ENCODE measurements around the gene ASIC2. TPM values are rescaled to one million over a fixed set of nuclear protein-coding genes. Genes with fewer than 3 reads are reported as not detected.

Gene ASIC2
- total RNA-seq, 1 experiment from 2014 or later, result not detected

GRCh38 chr17:33072421-33073161 lies 220.5 kb downstream of the ASIC2 start:
- DNase-seq (ENCODE audit: unreplicated experiment), result no peak
- H3K9me3 Mint-ChIP-seq (ENCODE audit: unreplicated experiment), result peaks cover 9% of the 10 kb centered on the region
- no TSS peak for BruUV-seq (replicated peaks)
- H3K36me3 Mint-ChIP-seq (ENCODE audit: insufficient read depth, unreplicated experiment), result no peaks in the 10 kb centered on the region
- ChIA-PET POLR2A (no interaction called here), CTCF (interaction anchor here (0.5 kb wide), 1 partner anchor 115 kb away, joined by 3 read pairs; no protein-coding TSS in a partner anchor)
- no peaks in the 10 kb centered on the region for H3K4me1 Mint-ChIP-seq (ENCODE audit: insufficient read depth, unreplicated experiment)
- TF ChIP-seq CTCF (IDR thresholded peaks at IDR 0.05; ENCODE audit: unreplicated experiment), result no peak
- H3K27ac Mint-ChIP-seq (ENCODE audit: low read depth, unreplicated experiment), result no peak overlapping the region
- peaks cover 11% of the 10 kb centered on the region for H3K27me3 Mint-ChIP-seq (ENCODE audit: insufficient read depth, unreplicated experiment)
- intact Hi-C loops (cut with micrococcal nuclease), result no loop called here
- H3K4me3 Mint-ChIP-seq (ENCODE audit: unreplicated experiment), result no peak overlapping the region

GRCh38 chr17:33071656-33072055 lies 221.4 kb downstream of the ASIC2 start:
- Mint-ChIP-seq H3K4me1 (ENCODE audit: insufficient read depth, unreplicated experiment) (no peaks in the 10 kb centered on the region), H3K27me3 (ENCODE audit: insufficient read depth, unreplicated experiment) (peaks cover 20% of the 10 kb centered on the region), H3K9me3 (ENCODE audit: unreplicated experiment) (peaks cover 18% of the 10 kb centered on the region), H3K36me3 (ENCODE audit: insufficient read depth, unreplicated experiment) (no peaks in the 10 kb centered on the region), H3K27ac (ENCODE audit: low read depth, unreplicated experiment) (no peak overlapping the region), H3K4me3 (ENCODE audit: unreplicated experiment) (no peak overlapping the region)
- DNase-seq (ENCODE audit: unreplicated experiment), result no peak
- no peak for TF ChIP-seq CTCF (IDR thresholded peaks at IDR 0.05; ENCODE audit: unreplicated experiment)
- BruUV-seq (replicated peaks), result no TSS peak
- intact Hi-C loops (cut with micrococcal nuclease), result no loop called here
- CTCF ChIA-PET, result no interaction called here
- POLR2A ChIA-PET, result interaction anchor here (0.6 kb wide), 1 partner anchor 36 kb away, joined by 4 read pairs; no protein-coding TSS in a partner anchor

GRCh38 chr17:33057564-33057963 lies 235.5 kb downstream of the ASIC2 start:
- ChIA-PET CTCF (interaction anchor here (0.6 kb wide), 1 partner anchor 9 kb away, joined by 3 read pairs; no protein-coding TSS in a partner anchor), POLR2A (no interaction called here)
- no peak for DNase-seq (ENCODE audit: unreplicated experiment)
- intact Hi-C loops (cut with micrococcal nuclease), result no loop called here
- no TSS peak for BruUV-seq (replicated peaks)
- Mint-ChIP-seq H3K27ac (ENCODE audit: low read depth, unreplicated experiment) (no peak overlapping the region), H3K36me3 (ENCODE audit: insufficient read depth, unreplicated experiment) (no peaks in the 10 kb centered on the region), H3K27me3 (ENCODE audit: insufficient read depth, unreplicated experiment) (peaks cover 11% of the 10 kb centered on the region), H3K9me3 (ENCODE audit: unreplicated experiment) (no peaks in the 10 kb centered on the region), H3K4me3 (ENCODE audit: unreplicated experiment) (no peak overlapping the region), H3K4me1 (ENCODE audit: insufficient read depth, unreplicated experiment) (no peaks in the 10 kb centered on the region)
- no peak for TF ChIP-seq CTCF (IDR thresholded peaks at IDR 0.05; ENCODE audit: unreplicated experiment)

- CTCF ChIA-PET, result interaction anchor here (0.5 to 1.1 kb wide), 4 partner anchors 59 to 720 kb away, joined by 3 to 5 read pairs (median 3); no protein-coding TSS in a partner anchor
- H3K4me1 Mint-ChIP-seq (ENCODE audit: insufficient read depth, unreplicated experiment), result no peaks in the 10 kb centered on the region
- BruUV-seq (replicated peaks), result no TSS peak
- peaks cover 2% of the 10 kb centered on the region for H3K27me3 Mint-ChIP-seq (ENCODE audit: insufficient read depth, unreplicated experiment)
- no peaks in the 10 kb centered on the region for H3K36me3 Mint-ChIP-seq (ENCODE audit: insufficient read depth, unreplicated experiment)
- H3K4me3 Mint-ChIP-seq (ENCODE audit: unreplicated experiment), result no peak overlapping the region
- intact Hi-C loops (cut with micrococcal nuclease), result no loop called here
- DNase-seq (ENCODE audit: unreplicated experiment), result no peak
- no peaks in the 10 kb centered on the region for H3K9me3 Mint-ChIP-seq (ENCODE audit: unreplicated experiment)
- POLR2A ChIA-PET, result no interaction called here
- H3K27ac Mint-ChIP-seq (ENCODE audit: low read depth, unreplicated experiment), result no peak overlapping the region
- TF ChIP-seq CTCF (IDR thresholded peaks at IDR 0.05; ENCODE audit: unreplicated experiment), result no peak
These were observed 236.5 kb downstream of the ASIC2 start for GRCh38 chr17:33056399-33057146.
